GM18870 (cell line): Measurements from ENCODE around the gene SSBP4.
"Not testable (repeated sequence)": the region's sequence is repeated elsewhere in the genome, so short reads cannot be mapped to it uniquely, and the experiment has no call there.

Source experiments
- ATAC-seq: cut with Tn5 transposase; IDR thresholded peaks from one replicate; pipeline ENCODE4 v1.9.1; 2021; ENCODE audit warnings: moderate library complexity; ENCODE audit not compliant: unreplicated experiment

SSBP4 gene

DNA sequence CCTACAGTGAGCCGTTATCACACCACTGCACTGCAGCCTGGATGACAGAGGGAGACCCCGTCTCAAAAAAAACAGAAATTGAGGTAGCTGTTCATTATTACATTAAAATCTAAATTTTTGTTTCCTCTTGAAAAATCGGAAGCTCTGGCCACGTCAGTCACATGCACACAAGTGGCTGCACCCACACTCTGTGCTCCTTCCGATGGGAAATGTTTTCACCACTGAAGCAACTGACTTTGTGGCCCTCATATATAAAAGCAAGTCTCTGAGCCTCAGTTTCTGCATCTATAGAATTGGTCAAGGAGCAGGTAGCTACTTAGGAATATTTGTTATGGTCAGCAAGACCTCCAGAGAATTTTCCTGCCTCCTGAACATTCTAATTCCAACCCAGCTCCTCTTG, 26.3 kb upstream of the SSBP4 start:
- no peak for ATAC-seq

DNA sequence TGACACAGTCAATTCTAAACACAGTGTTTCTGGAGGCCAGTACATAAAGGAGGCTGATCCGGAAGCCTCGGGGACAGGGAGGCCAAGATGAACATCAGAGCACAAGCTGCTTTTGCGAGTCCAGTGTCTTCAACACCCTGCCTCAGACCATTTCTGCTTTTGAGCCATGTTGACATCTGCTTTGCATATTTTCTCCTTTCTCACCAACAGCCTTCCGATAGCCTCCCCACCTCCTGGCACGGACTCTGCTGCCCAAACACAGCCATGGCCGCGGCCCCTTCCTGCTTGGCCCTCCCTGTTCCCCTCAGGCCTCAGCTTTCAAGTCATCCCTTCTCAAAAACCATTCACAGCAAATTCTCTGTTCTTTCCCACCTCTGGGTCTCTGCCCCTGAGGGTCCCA, 25.4 kb upstream of the SSBP4 start:
- no peak for ATAC-seq

DNA sequence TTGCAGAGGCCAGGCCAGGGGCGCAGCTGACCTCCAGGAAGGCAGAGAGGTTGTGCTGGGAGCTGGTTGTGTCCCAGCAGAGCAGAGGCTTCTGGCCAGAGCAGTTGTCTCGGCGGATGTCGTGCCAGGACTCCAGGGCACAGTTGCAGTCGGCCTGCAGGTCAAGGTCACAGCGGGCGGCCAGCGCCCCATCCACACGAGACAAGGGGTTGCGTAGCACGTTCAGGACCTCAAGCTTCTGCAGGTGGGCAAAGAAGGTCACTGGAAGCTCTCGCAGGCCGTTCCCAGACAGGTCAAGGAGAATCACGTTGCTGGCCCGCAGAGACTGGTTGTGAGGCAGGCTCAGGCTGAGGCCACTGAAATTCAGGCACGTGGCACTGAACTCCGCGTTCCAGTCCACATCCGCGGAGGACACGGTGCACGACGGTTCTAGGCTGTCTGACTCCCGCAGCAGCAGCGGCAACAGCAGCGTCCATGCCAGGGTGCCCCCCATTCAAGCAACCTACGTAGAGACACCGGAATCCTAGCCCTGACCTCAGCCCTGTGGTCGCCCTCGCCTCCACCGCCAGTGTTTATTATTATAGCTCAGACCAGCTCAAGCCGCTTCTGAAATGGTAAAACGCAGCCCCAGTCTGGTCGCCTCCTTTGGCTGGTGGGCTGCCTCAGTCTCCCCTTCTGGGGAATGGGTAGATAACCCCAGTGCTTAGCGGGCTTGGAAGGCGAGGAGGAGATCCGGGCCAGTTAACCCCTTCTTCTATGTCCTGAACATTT, 22.5 kb upstream of the SSBP4 start:
- no peak for ATAC-seq

- no peak for ATAC-seq
Observed at GRCh38 chr19:18397242-18398202, 21.7 kb upstream of the SSBP4 start, which contains the start of gene LRRC25. Gene LRRC25 (minus strand): TSS chr19:18397622. CDS start chr19:18396963, 659 bp downstream.

GRCh38 chr19:18399008-18399407, 20.2 kb upstream of the SSBP4 start:
- no peak for ATAC-seq

GRCh38 chr19:18401580-18402112, 17.6 kb upstream of the SSBP4 start:
- ATAC-seq, result no peak

GRCh38 chr19:18402455-18403248, 16.5 kb upstream of the SSBP4 start:
- ATAC-seq, result not testable (repeated sequence)

- ATAC-seq, result not testable (repeated sequence)
Observed at GRCh38 chr19:18405754-18406153, 13.4 kb upstream of the SSBP4 start.

- no peak for ATAC-seq
Observed at GRCh38 chr19:18406749-18407148, 12.4 kb upstream of the SSBP4 start.

GRCh38 chr19:18408053-18408476, 11.1 kb upstream of the SSBP4 start:
- ATAC-seq, result peak; percentile 39

- no peak for ATAC-seq
Observed at GRCh38 chr19:18412610-18413239, 6.5 kb upstream of the SSBP4 start.

- ATAC-seq, result no peak
Observed at GRCh38 chr19:18414504-18415177, 4.6 kb upstream of the SSBP4 start.

DNA sequence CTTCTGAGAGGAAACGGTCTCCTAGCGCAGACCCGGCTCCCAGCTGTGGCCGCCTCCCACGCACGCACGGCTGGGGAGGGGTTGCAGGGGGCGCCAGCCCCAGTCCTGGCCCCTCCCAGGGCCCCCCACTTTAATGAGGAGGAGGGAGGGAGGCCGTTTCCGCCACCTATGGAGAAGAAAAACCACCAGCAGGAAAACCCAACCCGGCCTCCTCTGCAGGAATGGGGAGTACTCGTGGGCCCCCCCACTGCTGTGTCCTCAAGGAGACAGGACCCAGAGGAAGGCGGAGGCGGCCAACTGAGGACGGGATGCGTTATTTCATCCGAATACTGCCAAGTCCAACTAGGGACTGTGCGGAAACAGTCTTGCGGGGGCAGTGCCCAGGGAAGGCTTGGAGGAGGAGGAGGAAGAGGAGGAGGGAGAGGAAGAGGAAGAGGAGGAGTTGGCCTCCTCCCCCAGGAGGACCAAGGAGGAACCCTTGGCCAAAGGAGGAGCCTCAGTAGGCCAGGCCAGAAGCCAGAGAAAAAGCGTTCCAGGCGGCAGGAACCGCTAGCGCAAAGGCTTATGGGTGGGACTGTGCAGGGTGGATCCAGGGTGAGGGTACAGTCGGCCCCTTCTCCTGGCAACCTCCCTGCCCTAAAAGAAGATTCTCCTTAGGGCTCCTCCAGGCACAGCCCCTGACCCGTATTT, 3.9 kb upstream of the SSBP4 start:
- ATAC-seq, result no peak

GRCh38 chr19:18416778-18417249, 2.4 kb upstream of the SSBP4 start:
- ATAC-seq, result no peak

DNA sequence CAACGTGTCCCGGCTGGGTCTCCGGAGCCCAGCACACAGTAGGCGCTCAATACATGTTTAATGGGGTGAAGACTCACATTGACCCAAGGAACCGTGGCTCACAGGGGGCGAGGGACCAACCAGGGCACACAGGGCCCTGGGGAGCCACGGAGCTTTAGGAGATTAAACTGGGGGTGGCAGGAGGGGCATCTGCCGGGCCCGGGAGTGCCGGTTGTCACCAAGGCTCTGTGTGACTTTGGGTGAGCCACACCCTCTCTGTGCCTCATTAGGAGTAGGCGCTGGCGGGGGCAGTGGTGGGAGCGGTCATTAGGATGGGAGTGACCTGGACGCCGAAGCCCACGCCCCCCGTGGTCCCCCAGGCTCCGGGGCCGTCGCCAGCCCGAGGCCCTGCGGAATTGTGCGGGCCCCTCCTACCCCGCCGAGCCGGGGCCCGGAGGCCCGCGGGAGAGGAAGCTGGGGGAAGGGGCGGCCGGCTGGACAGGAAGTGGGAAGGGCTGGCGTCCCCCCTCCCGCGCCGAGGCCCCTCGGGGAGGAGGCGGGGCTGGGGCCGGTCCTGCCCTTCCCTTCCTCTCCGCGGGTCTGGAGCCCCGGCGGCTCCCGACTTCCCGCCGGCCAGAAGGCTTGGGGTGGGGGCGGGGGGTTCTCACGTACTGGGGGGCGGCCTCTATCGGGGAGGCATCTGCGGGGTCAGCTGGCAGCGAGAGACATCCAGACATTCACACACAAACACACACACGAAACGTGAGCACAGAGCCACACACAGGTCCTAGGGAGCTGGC, 1.8 kb upstream of the SSBP4 start:
- no peak for ATAC-seq

GRCh38 chr19:18418029-18418482, 1.1 kb upstream of the SSBP4 start:
- ATAC-seq, result no peak

DNA sequence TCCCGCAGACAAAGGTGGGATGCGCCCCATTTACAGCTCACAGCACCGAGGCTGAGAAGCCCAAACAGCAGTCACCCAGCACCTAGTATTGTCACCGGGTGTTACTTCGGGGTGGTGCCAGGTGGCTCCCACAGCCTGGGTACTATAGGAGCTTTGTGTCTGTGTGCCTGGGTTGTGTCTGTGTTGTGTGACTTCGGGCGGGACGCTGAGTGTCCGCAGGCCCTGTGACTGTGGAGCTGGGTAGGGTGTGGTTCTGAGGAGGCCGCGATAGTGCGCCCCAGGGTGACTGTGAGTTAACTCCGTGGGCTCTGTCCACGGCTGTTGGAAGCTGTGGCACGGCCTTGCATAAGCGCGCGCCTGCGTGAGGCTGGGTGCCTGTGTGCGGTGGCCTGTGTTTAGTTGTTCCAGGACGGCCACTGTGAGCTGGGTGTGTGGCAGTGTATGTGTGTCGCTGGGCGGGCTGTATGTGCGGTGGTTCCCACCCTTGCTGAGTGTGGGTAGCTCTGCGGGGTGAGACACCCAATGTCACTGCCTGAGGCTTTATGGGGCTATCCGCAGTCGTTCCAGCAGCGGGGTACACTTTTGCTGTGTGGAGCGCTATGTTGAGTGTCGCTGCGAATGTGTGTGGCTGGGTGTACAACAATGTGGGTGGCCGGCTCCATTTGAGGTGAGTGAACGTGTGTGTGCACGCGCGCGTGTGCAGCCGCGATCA, 559 bp upstream of the SSBP4 start:
- ATAC-seq, result no peak
